HepG2 (cell line): ENCODE measurements around the gene KIAA0232. TPM values are rescaled to one million over a fixed set of nuclear protein-coding genes. Genes with fewer than 3 reads are reported as not detected.

Experiments
- FOXA3 ChIP-seq: IDR thresholded peaks from 2 replicates; pipeline ENCODE4 v1.6.1; 2016; ENCODE audit warnings: missing genetic modification reagents, missing compliant biosample characterization
- GTF2F1 ChIP-seq: fragments of 150-350 bp; IDR thresholded peaks from 2 replicates; pipeline ENCODE4 v1.6.1; 2014; ENCODE audit warnings: low read length
- HNRNPL ChIP-seq: fragments of 200-400 bp; formaldehyde crosslinking; IDR thresholded peaks from 2 replicates; pipeline ENCODE4 v1.6.1; 2017; ENCODE audit warnings: mild to moderate bottlenecking, low read depth, low read length
- HNRNPLL ChIP-seq: fragments of 200-400 bp; formaldehyde crosslinking; IDR thresholded peaks from 2 replicates; pipeline ENCODE4 v1.6.1; 2017; ENCODE audit warnings: mild to moderate bottlenecking, low read depth, low read length; ENCODE audit not compliant: poor library complexity, severe bottlenecking
- IRF2 ChIP-seq: IDR thresholded peaks from 2 replicates; pipeline ENCODE4 v1.6.1; 2018; ENCODE audit warnings: missing genetic modification reagents, missing compliant biosample characterization
- MEF2D ChIP-seq: sonication (generic); formaldehyde crosslinking; IDR thresholded peaks from 2 replicates; pipeline ENCODE4 v1.5.1; 2020; ENCODE audit warnings: mild to moderate bottlenecking, missing genetic modification reagents
- NFATC3 ChIP-seq: sonication (generic); formaldehyde crosslinking; IDR thresholded peaks from 2 replicates; pipeline ENCODE4 v1.5.1; 2020; ENCODE audit warnings: mild to moderate bottlenecking, missing genetic modification reagents
- NR2F2 ChIP-seq: IDR thresholded peaks from 2 replicates; pipeline ENCODE4 v1.6.1; 2012; ENCODE audit warnings: low read depth, inconsistent platforms, borderline replicate concordance
- PRMT3 ChIP-seq: sonication (generic); formaldehyde crosslinking; IDR thresholded peaks from 2 replicates; pipeline ENCODE4 v1.8.1; 2022; ENCODE audit warnings: low read depth, mild to moderate bottlenecking, moderate library complexity, missing genetic modification reagents, borderline replicate concordance
- SP2 ChIP-seq: sonication (generic); formaldehyde crosslinking; IDR thresholded peaks from 2 replicates; pipeline ENCODE4 v1.5.1; 2020; ENCODE audit warnings: mild to moderate bottlenecking, missing genetic modification reagents
- U2AF1 ChIP-seq: fragments of 200-400 bp; formaldehyde crosslinking; optimal IDR thresholded peaks from 2 replicates; pipeline ENCODE3; 2017; ENCODE audit warnings: mild to moderate bottlenecking, low read depth, low read length
- ZBTB38 ChIP-seq: sonication (generic); formaldehyde crosslinking; IDR thresholded peaks from 2 replicates; pipeline ENCODE4 v1.5.1; 2020; ENCODE audit warnings: mild to moderate bottlenecking, missing genetic modification reagents
- ZNF724P ChIP-seq: sonication (generic); formaldehyde crosslinking; IDR thresholded peaks from 2 replicates; pipeline ENCODE4 v1.8.0; 2022; ENCODE audit warnings: missing genetic modification reagents, borderline replicate concordance
- ZNF850 ChIP-seq: sonication (generic); formaldehyde crosslinking; conservative IDR thresholded peaks from 2 replicates; pipeline ENCODE4 v1.9.0; 2021; ENCODE audit warnings: mild to moderate bottlenecking, missing genetic modification reagents
- polyA plus RNA-seq, 8 experiments: library from polyadenylated mRNA; depleted of rRNA in 3 of 8; stranded (reverse) in 7 of 8; unstranded in 1 of 8; fragments of >200 nt; fragmentation: Illumina TruSeq in 4 of 8; extraction: Trizol in 4 of 8; gene quantifications; 2 replicates each; pipeline versions ENCODE4 v1.2.1 to v1.2.3, GENCODE V29; 2011 to 2016; ENCODE audit warnings: low read depth in 4 of 8, missing spikeins in 1 of 8, mixed read lengths in 1 of 8; ENCODE audit not compliant: insufficient read depth in 1 of 8
- total RNA-seq, 5 experiments: library from RNA; depleted of rRNA; stranded (reverse); fragments of >200 nt; fragmentation: Illumina TruSeq; extraction: Trizol; gene quantifications; 2 replicates each; pipeline ENCODE4 v1.2.3, GENCODE V29; 2016; ENCODE audit warnings: low read depth in 1 of 5
- TF ChIP-seq, protein P1 (sequence below): sonication (generic); formaldehyde crosslinking; IDR thresholded peaks from 2 replicates; pipeline ENCODE4 v1.8.1; 2023; ENCODE audit warnings: mild to moderate bottlenecking, missing genetic modification reagents
- TF ChIP-seq, protein P2 (sequence below): sonication (generic); formaldehyde crosslinking; conservative IDR thresholded peaks from 2 replicates; pipeline ENCODE4 v1.8.0; 2022; ENCODE audit warnings: low read depth, missing genetic modification reagents
- TF ChIP-seq, protein P3 (sequence below): sonication (generic); formaldehyde crosslinking; IDR thresholded peaks from 2 replicates; pipeline ENCODE4 v1.5.0; 2020; ENCODE audit warnings: missing genetic modification reagents
- TF ChIP-seq, protein P4 (sequence below): sonication (generic); formaldehyde crosslinking; IDR thresholded peaks from 2 replicates; pipeline ENCODE4 v1.5.0; 2020; ENCODE audit warnings: missing genetic modification reagents
- TF ChIP-seq, protein P5 (sequence below): sonication (generic); formaldehyde crosslinking; IDR thresholded peaks from 2 replicates; pipeline ENCODE4 v1.4.0; 2020; ENCODE audit warnings: missing genetic modification reagents, mild to moderate bottlenecking, borderline replicate concordance
- TF ChIP-seq, protein P6 (sequence below): sonication (generic); formaldehyde crosslinking; IDR thresholded peaks from 2 replicates; pipeline ENCODE4 v1.8.0; 2022; ENCODE audit warnings: missing genetic modification reagents, mild to moderate bottlenecking, moderate library complexity, borderline replicate concordance

KIAA0232 gene
- total and polyA plus RNA-seq, 2 of the 13 experiments (the other 11 are each of a cell fraction or from before 2014, with no cell fraction given), result 7.8 to 17.1 TPM

DNA sequence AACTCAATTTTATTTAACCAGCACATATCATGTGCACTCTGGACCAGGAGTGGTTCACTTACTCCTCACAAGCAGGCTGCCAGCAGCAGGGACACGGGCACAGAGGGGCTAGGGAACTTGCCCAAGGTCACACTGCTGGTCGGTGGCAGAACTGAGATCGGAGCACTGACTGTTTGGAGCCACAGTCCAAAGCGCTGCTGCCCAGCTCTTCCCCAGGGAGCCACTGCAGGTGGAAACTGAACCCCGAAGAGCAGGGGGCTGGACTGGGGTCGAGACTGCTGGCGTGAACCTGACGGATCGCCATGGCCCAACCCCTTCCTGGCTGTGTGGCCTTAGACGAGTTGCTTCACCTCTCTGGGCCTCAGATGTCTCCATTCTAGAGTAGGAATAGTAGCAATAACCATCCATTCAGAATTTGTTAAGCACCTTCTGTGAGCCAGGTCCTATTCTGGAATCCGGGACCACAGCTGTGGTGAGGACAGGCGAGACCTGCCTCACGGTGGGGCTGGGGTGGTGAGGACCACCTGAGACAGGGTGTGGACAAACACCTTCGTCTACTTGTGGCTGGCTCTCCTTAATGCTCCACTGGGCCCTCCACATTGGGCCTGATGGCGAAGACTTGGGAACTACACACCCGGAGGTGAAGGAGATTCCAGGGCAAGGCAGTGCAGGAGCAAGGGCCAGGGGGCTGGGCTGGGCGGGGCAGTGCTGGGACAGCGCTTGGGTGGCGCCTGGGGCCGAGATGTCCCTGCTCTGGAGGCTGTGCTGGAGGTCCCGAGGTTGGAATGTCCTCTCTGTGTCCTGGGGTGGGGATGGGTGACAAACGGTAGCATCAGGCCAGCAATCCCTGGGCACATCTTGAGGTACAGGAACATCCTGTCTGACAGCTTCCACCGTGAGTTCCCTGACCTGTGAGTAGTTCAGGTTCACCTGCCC lies 32.0 kb upstream of the KIAA0232 start (continued):
- TF ChIP-seq, protein P1, sequence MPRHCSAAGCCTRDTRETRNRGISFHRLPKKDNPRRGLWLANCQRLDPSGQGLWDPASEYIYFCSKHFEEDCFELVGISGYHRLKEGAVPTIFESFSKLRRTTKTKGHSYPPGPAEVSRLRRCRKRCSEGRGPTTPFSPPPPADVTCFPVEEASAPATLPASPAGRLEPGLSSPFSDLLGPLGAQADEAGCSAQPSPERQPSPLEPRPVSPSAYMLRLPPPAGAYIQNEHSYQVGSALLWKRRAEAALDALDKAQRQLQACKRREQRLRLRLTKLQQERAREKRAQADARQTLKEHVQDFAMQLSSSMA, result 0 out of 2 replicates have a peak, but pooled peaks have one; percentile 32
- no peak for TF ChIP-seq MEF2D (CRISPR knock-in tag)
- TF ChIP-seq, protein P2, sequence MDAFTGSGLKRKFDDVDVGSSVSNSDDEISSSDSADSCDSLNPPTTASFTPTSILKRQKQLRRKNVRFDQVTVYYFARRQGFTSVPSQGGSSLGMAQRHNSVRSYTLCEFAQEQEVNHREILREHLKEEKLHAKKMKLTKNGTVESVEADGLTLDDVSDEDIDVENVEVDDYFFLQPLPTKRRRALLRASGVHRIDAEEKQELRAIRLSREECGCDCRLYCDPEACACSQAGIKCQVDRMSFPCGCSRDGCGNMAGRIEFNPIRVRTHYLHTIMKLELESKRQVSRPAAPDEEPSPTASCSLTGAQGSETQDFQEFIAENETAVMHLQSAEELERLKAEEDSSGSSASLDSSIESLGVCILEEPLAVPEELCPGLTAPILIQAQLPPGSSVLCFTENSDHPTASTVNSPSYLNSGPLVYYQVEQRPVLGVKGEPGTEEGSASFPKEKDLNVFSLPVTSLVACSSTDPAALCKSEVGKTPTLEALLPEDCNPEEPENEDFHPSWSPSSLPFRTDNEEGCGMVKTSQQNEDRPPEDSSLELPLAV, result no peak
- TF ChIP-seq, protein P3, sequence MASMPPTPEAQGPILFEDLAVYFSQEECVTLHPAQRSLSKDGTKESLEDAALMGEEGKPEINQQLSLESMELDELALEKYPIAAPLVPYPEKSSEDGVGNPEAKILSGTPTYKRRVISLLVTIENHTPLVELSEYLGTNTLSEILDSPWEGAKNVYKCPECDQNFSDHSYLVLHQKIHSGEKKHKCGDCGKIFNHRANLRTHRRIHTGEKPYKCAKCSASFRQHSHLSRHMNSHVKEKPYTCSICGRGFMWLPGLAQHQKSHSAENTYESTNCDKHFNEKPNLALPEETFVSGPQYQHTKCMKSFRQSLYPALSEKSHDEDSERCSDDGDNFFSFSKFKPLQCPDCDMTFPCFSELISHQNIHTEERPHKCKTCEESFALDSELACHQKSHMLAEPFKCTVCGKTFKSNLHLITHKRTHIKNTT (CRISPR knock-in tag), result no peak
- TF ChIP-seq, protein P4, sequence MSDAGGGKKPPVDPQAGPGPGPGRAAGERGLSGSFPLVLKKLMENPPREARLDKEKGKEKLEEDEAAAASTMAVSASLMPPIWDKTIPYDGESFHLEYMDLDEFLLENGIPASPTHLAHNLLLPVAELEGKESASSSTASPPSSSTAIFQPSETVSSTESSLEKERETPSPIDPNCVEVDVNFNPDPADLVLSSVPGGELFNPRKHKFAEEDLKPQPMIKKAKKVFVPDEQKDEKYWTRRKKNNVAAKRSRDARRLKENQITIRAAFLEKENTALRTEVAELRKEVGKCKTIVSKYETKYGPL, result no peak
- TF ChIP-seq HNRNPL, result no peak
- TF ChIP-seq ZNF850 (CRISPR knock-in tag), result no peak
- no peak for TF ChIP-seq PRMT3 (CRISPR knock-in tag)
- no peak for TF ChIP-seq ZBTB38 (CRISPR knock-in tag)
- TF ChIP-seq SP2 (CRISPR knock-in tag), result 0 out of 2 replicates have a peak, but pooled peaks have one; percentile 21
- TF ChIP-seq U2AF1, result no peak
- no peak for TF ChIP-seq ZNF724P
- no peak for TF ChIP-seq NFATC3
- no peak for TF ChIP-seq HNRNPLL
- TF ChIP-seq FOXA3 (CRISPR knock-in tag), result no peak
- TF ChIP-seq GTF2F1, result no peak
- TF ChIP-seq, protein P5, sequence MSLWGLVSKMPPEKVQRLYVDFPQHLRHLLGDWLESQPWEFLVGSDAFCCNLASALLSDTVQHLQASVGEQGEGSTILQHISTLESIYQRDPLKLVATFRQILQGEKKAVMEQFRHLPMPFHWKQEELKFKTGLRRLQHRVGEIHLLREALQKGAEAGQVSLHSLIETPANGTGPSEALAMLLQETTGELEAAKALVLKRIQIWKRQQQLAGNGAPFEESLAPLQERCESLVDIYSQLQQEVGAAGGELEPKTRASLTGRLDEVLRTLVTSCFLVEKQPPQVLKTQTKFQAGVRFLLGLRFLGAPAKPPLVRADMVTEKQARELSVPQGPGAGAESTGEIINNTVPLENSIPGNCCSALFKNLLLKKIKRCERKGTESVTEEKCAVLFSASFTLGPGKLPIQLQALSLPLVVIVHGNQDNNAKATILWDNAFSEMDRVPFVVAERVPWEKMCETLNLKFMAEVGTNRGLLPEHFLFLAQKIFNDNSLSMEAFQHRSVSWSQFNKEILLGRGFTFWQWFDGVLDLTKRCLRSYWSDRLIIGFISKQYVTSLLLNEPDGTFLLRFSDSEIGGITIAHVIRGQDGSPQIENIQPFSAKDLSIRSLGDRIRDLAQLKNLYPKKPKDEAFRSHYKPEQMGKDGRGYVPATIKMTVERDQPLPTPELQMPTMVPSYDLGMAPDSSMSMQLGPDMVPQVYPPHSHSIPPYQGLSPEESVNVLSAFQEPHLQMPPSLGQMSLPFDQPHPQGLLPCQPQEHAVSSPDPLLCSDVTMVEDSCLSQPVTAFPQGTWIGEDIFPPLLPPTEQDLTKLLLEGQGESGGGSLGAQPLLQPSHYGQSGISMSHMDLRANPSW (CRISPR knock-in tag), result no peak
- TF ChIP-seq, protein P6, sequence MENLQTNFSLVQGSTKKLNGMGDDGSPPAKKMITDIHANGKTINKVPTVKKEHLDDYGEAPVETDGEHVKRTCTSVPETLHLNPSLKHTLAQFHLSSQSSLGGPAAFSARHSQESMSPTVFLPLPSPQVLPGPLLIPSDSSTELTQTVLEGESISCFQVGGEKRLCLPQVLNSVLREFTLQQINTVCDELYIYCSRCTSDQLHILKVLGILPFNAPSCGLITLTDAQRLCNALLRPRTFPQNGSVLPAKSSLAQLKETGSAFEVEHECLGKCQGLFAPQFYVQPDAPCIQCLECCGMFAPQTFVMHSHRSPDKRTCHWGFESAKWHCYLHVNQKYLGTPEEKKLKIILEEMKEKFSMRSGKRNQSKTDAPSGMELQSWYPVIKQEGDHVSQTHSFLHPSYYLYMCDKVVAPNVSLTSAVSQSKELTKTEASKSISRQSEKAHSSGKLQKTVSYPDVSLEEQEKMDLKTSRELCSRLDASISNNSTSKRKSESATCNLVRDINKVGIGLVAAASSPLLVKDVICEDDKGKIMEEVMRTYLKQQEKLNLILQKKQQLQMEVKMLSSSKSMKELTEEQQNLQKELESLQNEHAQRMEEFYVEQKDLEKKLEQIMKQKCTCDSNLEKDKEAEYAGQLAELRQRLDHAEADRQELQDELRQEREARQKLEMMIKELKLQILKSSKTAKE (CRISPR knock-in tag), result no peak
- no peak for TF ChIP-seq NR2F2
- no peak for TF ChIP-seq IRF2 (CRISPR knock-in tag)
